ENCODE data around the gene MYO1C.

The MYO1C gene

GRCh38 chr17:1484676-1485422 lies 7.6 kb downstream of the MYO1C start:
- no peaks in the 10 kb centered on the region for H3K9me3 Mint-ChIP-seq
- no peaks in the 10 kb centered on the region for H3K27me3 Mint-ChIP-seq
- peak overlapping the region; percentile 92 to 93 for H3K4me3 Mint-ChIP-seq
- ATAC-seq (replicated peaks) (peak; percentile 57 to 64), DNase-seq (peak; percentile 88)
- H3K27ac Mint-ChIP-seq: peak overlapping the region; percentile 98
- peaks cover 34 to 41% of the 10 kb centered on the region in 2 donors for H3K36me3 Mint-ChIP-seq
- peaks cover 28 to 58% of the 10 kb centered on the region in 2 donors for H3K4me1 Mint-ChIP-seq

DNA sequence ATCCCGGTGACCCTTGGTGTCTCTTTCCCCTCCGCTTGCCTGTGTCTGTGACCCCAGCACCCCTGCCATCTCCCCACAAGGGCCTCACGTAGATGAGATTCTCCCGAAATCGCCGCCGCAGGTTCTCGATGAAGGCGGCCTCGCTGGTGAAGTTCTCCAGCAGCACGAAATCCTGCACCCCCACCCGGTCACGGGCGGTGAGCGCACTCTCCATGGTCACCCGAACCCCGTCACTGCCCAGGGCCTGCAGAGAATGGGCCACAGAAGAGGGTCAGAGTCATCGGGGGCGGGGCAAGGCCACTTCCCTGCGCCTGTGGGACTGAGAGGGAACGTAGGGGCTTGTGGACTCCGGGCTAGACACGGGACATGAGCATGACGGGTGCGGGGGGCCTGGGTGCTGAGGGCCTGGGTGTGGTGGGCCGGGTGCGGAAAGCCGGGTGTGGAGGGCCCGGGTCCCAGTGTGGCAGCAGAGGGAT lies 8.4 kb downstream of the MYO1C start:
- H3K36me3 Mint-ChIP-seq: peaks cover 40 to 48% of the 10 kb centered on the region in 2 donors
- H3K4me3 Mint-ChIP-seq: peak overlapping the region; percentile 92 to 93
- DNase-seq: no peak
- ATAC-seq (replicated peaks): no peak
- H3K9me3 Mint-ChIP-seq: no peaks in the 10 kb centered on the region
- H3K27ac Mint-ChIP-seq: peak overlapping the region; percentile 90
- H3K27me3 Mint-ChIP-seq: no peaks in the 10 kb centered on the region
- H3K4me1 Mint-ChIP-seq: peaks cover 31 to 54% of the 10 kb centered on the region in 2 donors

GRCh38 chr17:1482680-1483079 lies 9.8 kb downstream of the MYO1C start:
- no peak for ATAC-seq (replicated peaks)
- no peak for DNase-seq
- Mint-ChIP-seq H3K9me3 (no peaks in the 10 kb centered on the region), H3K4me3 (no peak overlapping the region), H3K36me3 (peaks cover 54 to 60% of the 10 kb centered on the region in 2 donors), H3K27ac (peak overlapping the region; percentile 14), H3K4me1 (peaks cover 34 to 56% of the 10 kb centered on the region in 2 donors), H3K27me3 (no peaks in the 10 kb centered on the region)

DNA sequence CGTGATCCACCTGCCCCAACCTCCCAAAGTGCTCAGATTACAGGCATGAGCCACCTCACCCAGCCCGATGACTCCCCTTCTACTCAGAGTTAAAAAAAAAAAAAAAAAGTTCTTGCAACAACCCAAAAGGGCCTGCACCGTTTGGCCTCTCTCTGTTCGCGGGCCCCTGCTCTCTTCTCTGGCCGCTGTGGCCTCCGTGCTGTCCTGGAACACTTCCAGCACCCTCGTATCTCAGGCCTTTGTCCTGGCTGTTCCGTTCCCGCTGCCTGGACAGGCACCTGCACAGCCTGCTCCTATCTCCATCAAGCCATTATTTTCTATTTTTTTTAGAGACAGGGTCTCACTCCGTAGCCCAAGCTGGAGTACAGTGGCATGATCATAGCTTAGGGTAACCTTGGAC lies 10.8 kb downstream of the MYO1C start:
- H3K4me1 Mint-ChIP-seq: peaks cover 35 to 56% of the 10 kb centered on the region in 2 donors
- no peak for DNase-seq
- peak overlapping the region; percentile 71 for H3K27ac Mint-ChIP-seq
- no peaks in the 10 kb centered on the region for H3K9me3 Mint-ChIP-seq
- ATAC-seq (replicated peaks): no peak
- peaks cover 61 to 62% of the 10 kb centered on the region in 2 donors for H3K36me3 Mint-ChIP-seq
- peak overlapping the region in 1 of 2 donors; percentile 29 for H3K4me3 Mint-ChIP-seq
- no peaks in the 10 kb centered on the region for H3K27me3 Mint-ChIP-seq

DNA sequence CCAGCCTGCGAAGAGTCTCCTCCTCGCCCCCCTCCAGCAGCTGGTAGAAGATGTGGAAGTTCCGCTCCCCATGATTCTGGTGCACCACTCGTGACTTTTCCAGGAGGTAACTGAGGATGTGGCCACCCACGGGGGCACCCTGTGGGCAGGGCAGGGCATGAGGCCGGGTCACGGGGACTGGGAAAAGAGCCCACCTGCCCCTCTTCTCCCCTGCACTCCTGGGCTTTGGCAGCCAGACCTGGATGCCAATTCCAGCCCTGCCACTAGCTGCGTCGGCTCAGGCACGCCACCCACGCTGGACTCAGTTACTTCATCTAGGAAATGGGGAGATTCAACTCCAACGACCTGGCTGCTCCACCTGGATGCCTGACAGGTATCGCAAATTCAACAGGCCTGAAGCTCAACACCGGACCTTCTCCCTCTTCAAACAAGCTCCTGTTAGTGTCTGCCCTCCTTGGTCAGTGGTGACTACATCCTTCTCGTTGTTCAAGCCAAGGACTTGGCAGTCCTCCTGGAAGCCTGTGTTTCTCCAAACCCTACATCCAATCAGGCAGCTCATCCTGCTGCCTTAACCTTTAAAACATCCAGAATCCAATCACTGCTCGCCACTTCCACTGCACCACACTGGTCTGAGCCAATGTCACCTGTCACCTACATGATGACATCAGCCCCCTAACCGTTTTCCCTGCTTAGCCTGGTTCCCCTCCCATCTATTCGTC lies 11.6 kb downstream of the MYO1C start:
- no peak for DNase-seq
- no peak for ATAC-seq (replicated peaks)
- H3K27me3 Mint-ChIP-seq: no peaks in the 10 kb centered on the region
- no peak overlapping the region for H3K4me3 Mint-ChIP-seq
- H3K27ac Mint-ChIP-seq: peak overlapping the region; percentile 53
- H3K36me3 Mint-ChIP-seq: peaks cover 63 to 65% of the 10 kb centered on the region in 2 donors
- no peaks in the 10 kb centered on the region for H3K9me3 Mint-ChIP-seq
- peaks cover 40 to 60% of the 10 kb centered on the region in 2 donors for H3K4me1 Mint-ChIP-seq

DNA sequence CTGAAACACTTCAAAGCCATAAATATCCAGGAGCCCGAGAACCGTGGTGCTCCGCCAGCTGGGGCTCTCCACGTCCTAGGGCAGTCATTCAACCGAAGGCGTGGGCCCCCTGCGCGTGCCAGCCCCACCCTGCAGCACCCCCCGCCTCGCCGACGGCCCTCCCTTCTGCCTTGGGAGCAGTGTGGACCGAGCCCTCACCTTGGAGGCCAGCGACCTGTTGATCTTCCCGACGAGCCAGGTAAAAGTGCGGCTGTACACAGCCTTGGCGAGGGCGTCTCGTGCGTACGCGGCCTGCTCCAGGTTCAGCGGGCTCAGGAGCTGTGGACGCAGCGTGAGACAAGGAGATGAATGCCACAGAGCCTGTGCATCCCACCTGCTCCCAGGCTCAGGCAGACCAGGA lies 14.1 kb downstream of the MYO1C start:
- Mint-ChIP-seq H3K27ac (peak overlapping the region; percentile 25), H3K4me3 (no peak overlapping the region), H3K9me3 (no peaks in the 10 kb centered on the region), H3K36me3 (peaks cover 71 to 77% of the 10 kb centered on the region in 2 donors), H3K4me1 (peaks cover 54 to 67% of the 10 kb centered on the region in 2 donors), H3K27me3 (no peaks in the 10 kb centered on the region)
- DNase-seq (no peak), ATAC-seq (replicated peaks) (no peak)

GRCh38 chr17:1475321-1475854 lies 17.1 kb downstream of the MYO1C start:
- H3K4me1 Mint-ChIP-seq: peaks cover 59 to 80% of the 10 kb centered on the region in 2 donors
- H3K36me3 Mint-ChIP-seq: peaks cover 69 to 75% of the 10 kb centered on the region in 2 donors
- no peaks in the 10 kb centered on the region for H3K27me3 Mint-ChIP-seq
- no peaks in the 10 kb centered on the region for H3K9me3 Mint-ChIP-seq
- H3K4me3 Mint-ChIP-seq: peak overlapping the region; percentile 70 to 81
- H3K27ac Mint-ChIP-seq: peak overlapping the region; percentile 98
- ATAC-seq (replicated peaks): no peak
- DNase-seq: no peak

DNA sequence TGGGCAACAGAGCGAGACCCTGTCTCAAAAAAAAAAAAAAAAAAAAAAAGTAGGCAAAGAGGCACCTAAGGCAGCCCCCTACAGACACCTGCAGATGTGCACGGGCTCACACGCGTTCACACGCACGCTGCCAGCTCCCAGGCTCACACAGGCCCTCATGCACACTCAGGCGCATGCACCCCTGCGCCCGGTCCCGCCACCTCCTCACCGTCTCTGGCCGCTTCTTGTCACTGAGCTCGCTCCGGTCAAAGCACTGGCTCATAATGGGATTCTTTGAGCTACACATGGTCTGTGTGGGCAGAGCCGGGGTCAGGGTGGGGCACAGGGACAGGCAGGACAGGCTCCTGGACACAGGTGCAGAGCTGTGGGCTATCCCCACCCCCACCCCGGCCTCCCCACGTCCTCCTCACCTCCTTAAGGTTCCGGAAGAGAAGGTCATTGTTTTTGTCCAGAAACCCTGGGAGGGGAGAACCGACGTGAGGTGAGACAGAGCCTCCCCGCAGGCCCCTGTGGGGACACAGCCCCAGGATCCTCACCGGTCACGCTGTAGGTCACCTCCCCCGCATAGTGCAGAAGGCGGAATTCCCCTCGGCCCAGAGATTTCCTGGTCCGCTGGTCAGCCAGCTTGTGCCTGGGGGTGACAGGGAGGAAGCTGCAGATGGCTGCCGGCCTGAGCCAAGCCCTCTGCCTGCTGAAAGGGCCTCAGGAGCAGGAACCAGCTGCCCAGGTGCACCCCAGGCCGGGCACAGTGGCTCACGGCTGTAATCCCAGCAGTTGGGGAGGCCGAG lies 17.9 kb downstream of the MYO1C start:
- DNase-seq (peak; percentile 78), ATAC-seq (replicated peaks) (peak; percentile 66 to 68)
- no peaks in the 10 kb centered on the region for H3K9me3 Mint-ChIP-seq
- H3K4me3 Mint-ChIP-seq: peak overlapping the region; percentile 70 to 81
- H3K27me3 Mint-ChIP-seq: no peaks in the 10 kb centered on the region
- peaks cover 58 to 81% of the 10 kb centered on the region in 2 donors for H3K4me1 Mint-ChIP-seq
- peaks cover 70 to 80% of the 10 kb centered on the region in 2 donors for H3K36me3 Mint-ChIP-seq
- H3K27ac Mint-ChIP-seq: peak overlapping the region; percentile 98

- H3K27me3 Mint-ChIP-seq: no peaks in the 10 kb centered on the region
- no peaks in the 10 kb centered on the region for H3K9me3 Mint-ChIP-seq
- peaks cover 70 to 81% of the 10 kb centered on the region in 2 donors for H3K36me3 Mint-ChIP-seq
- H3K27ac Mint-ChIP-seq: peak overlapping the region; percentile 98
- DNase-seq: peak; percentile 68
- ATAC-seq (replicated peaks): peak; percentile 78 to 83
- peak overlapping the region; percentile 52 to 70 for H3K4me3 Mint-ChIP-seq
- H3K4me1 Mint-ChIP-seq: peaks cover 59 to 79% of the 10 kb centered on the region in 2 donors
Measured at GRCh38 chr17:1473841-1474240, 18.6 kb downstream of the MYO1C start.

- peaks cover 69 to 82% of the 10 kb centered on the region in 2 donors for H3K36me3 Mint-ChIP-seq
- no peaks in the 10 kb centered on the region for H3K27me3 Mint-ChIP-seq
- DNase-seq (no peak), ATAC-seq (replicated peaks) (no peak)
- H3K27ac Mint-ChIP-seq: peak overlapping the region; percentile 78
- peaks cover 59 to 78% of the 10 kb centered on the region in 2 donors for H3K4me1 Mint-ChIP-seq
- no peaks in the 10 kb centered on the region for H3K9me3 Mint-ChIP-seq
- H3K4me3 Mint-ChIP-seq: peak overlapping the region; percentile 52 to 70
Measured at GRCh38 chr17:1473170-1473569, 19.3 kb downstream of the MYO1C start.

GRCh38 chr17:1471911-1472821 lies 20.3 kb downstream of the MYO1C start:
- Mint-ChIP-seq H3K27ac (no peak overlapping the region), H3K36me3 (peaks cover 66 to 80% of the 10 kb centered on the region in 2 donors), H3K4me3 (peak overlapping the region in 1 of 2 donors; percentile 41), H3K27me3 (no peaks in the 10 kb centered on the region), H3K4me1 (peaks cover 52 to 73% of the 10 kb centered on the region in 2 donors), H3K9me3 (no peaks in the 10 kb centered on the region)
- no peak for ATAC-seq (replicated peaks)
- no peak for DNase-seq

GRCh38 chr17:1471490-1471889 lies 21.0 kb downstream of the MYO1C start:
- Mint-ChIP-seq H3K4me1 (peaks cover 46 to 67% of the 10 kb centered on the region in 2 donors), H3K36me3 (peaks cover 69 to 85% of the 10 kb centered on the region in 2 donors), H3K27ac (no peak overlapping the region), H3K4me3 (no peak overlapping the region), H3K9me3 (no peaks in the 10 kb centered on the region), H3K27me3 (no peaks in the 10 kb centered on the region)
- DNase-seq (no peak), ATAC-seq (replicated peaks) (no peak)

All from stimulated activated naive B cell treated with anti-CD40 and anti-IgM and Interleukin-4, amounts not matched to agents 10 μg/mL and 1 μg/mL and 100 μg/mL, for 72 hours (primary cell).